Amniotic stem cell (primary cell): ENCODE data around the gene CD300LG.
"Not testable (repeated sequence)": the region's sequence is repeated elsewhere in the genome, so short reads cannot be mapped to it uniquely, and the experiment has no call there.

Experiments
- DNase-seq: peaks from one replicate; lab custom pipeline; 2025; lab: John Stamatoyannopoulos, UW

CD300LG gene

GRCh38 chr17:43855061-43855460 is 8.1 kb downstream of the CD300LG start:
- DNase-seq: no peak

- no peak for DNase-seq
Measured at GRCh38 chr17:43856141-43856540, 9.2 kb downstream of the CD300LG start.

- DNase-seq: no peak
Measured at GRCh38 chr17:43857141-43857540, 10.2 kb downstream of the CD300LG start.

- no peak for DNase-seq
Measured at GRCh38 chr17:43857957-43858600, 11.1 kb downstream of the CD300LG start.

- no peak for DNase-seq
Measured at GRCh38 chr17:43860077-43860725, 13.2 kb downstream of the CD300LG start.

- no peak for DNase-seq
Measured at GRCh38 chr17:43860927-43861622, 14.1 kb downstream of the CD300LG start.

- DNase-seq: no peak
Measured at GRCh38 chr17:43861960-43862359, 15.0 kb downstream of the CD300LG start.

- DNase-seq: no peak
Measured at GRCh38 chr17:43864161-43864984, 17.4 kb downstream of the CD300LG start.

- DNase-seq: no peak
Measured at GRCh38 chr17:43868226-43868994, 21.4 kb downstream of the CD300LG start.

- not testable (repeated sequence) for DNase-seq
Measured at GRCh38 chr17:43869031-43869430, 22.1 kb downstream of the CD300LG start.

GRCh38 chr17:43871946-43872690 is 25.1 kb downstream of the CD300LG start:
- no peak for DNase-seq

GRCh38 chr17:43873091-43873490 is 26.1 kb downstream of the CD300LG start:
- no peak for DNase-seq

GRCh38 chr17:43873815-43874214 is 26.8 kb downstream of the CD300LG start:
- no peak for DNase-seq

GRCh38 chr17:43874293-43874692 is 27.3 kb downstream of the CD300LG start:
- no peak for DNase-seq

- no peak for DNase-seq
Measured at GRCh38 chr17:43875476-43876147, 28.6 kb downstream of the CD300LG start.

GRCh38 chr17:43877031-43877430 is 30.1 kb downstream of the CD300LG start:
- DNase-seq: no peak

- no peak for DNase-seq
Measured at GRCh38 chr17:43877451-43878155, 30.6 kb downstream of the CD300LG start.

- DNase-seq: peak; percentile 63
Measured at GRCh38 chr17:43878260-43879175, 31.5 kb downstream of the CD300LG start.
